ENCODE data around the gene KIAA1755.

The KIAA1755 gene, protein sequence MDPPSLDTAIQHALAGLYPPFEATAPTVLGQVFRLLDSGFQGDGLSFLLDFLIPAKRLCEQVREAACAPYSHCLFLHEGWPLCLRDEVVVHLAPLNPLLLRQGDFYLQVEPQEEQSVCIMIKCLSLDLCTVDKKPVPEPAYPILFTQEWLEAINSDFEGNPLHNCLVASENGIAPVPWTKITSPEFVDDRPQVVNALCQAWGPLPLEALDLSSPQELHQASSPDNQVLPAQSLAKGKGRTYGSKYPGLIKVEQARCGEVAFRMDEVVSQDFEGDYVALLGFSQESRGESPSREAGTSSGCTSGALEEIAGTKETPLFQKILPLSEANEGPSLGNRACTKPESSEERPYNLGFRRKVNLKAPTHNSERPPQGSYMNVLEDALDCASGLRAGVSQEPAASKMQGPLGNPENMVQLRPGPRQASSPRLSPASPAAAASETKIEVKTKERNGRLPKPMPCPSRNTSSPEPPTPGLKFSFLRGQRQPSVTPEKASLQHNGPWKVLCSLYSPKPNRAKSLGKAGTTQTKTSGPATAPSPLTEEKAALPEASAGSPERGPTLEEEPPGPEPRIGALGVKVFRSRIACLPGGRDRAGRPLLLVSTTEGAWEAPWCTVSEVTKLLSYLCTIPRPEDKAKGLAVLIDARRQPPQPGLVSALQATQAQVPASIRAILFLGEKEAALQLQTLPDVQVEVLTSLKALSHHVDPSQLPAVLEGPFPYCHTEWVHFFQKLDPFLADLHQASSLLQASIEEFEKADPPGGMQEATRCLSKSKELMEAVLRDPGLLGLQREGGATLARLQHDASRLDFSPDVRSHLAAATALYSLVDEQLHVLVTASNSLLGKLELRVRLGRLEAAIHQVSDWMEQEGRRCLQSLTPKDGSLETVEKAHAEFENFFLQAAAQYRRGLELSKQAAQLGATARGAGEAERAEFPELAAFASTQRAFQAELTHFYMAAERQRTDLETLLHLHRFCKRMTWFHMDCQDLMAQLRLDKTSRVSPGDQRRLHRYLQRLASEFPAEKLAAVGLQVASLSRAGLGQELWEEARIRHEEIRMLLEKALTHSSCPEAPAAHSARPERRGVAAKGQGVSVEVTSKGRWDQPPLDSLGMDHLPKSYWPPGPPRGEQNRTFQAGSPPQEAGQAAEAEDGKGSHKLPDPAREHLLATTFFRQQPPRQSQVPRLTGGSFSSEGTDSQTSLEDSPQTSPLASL

GRCh38 chr20:38260378-38261053 lies at the start of gene KIAA1755:
TSS of gene KIAA1755 (minus strand) at chr20:38260735. CDS start at chr20:38260500, 235 bp downstream.
- H3K27ac ChIP-seq, result no peak within 1 kb of the TSS
- peaks cover 3% of the 10 kb centered on the region for H3K27me3 ChIP-seq (ENCODE audit: control insufficient read depth, insufficient read depth, low read length)
- H3K9ac ChIP-seq, result peak within 1 kb of the TSS; percentile 7
- H3K4me1 ChIP-seq, result no peaks in the 10 kb centered on the region
- H3K79me2 ChIP-seq, result no peaks in the 10 kb centered on the region
- no peaks in the 10 kb centered on the region for H3K36me3 ChIP-seq (ENCODE audit: control insufficient read depth, insufficient read depth, low read length)
- no peaks in the 10 kb centered on the region for H3K9me3 ChIP-seq (ENCODE audit: control insufficient read depth, low read length)
- H2AFZ ChIP-seq, result peak within 1 kb of the TSS; percentile 25
- H3K4me3 ChIP-seq (ENCODE audit: low read depth, low read length), result no peak within 1 kb of the TSS
- TF ChIP-seq, protein P1, sequence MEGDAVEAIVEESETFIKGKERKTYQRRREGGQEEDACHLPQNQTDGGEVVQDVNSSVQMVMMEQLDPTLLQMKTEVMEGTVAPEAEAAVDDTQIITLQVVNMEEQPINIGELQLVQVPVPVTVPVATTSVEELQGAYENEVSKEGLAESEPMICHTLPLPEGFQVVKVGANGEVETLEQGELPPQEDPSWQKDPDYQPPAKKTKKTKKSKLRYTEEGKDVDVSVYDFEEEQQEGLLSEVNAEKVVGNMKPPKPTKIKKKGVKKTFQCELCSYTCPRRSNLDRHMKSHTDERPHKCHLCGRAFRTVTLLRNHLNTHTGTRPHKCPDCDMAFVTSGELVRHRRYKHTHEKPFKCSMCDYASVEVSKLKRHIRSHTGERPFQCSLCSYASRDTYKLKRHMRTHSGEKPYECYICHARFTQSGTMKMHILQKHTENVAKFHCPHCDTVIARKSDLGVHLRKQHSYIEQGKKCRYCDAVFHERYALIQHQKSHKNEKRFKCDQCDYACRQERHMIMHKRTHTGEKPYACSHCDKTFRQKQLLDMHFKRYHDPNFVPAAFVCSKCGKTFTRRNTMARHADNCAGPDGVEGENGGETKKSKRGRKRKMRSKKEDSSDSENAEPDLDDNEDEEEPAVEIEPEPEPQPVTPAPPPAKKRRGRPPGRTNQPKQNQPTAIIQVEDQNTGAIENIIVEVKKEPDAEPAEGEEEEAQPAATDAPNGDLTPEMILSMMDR (IDR thresholded peaks at IDR 0.05), result no peak
- no peak within 1 kb of the TSS for H3K4me2 ChIP-seq (ENCODE audit: low read length)

- Histone ChIP-seq H3K27ac (no peak overlapping the region), H3K9ac (no peak overlapping the region), H3K27me3 (ENCODE audit: control insufficient read depth, insufficient read depth, low read length) (no peaks in the 10 kb centered on the region), H3K4me1 (no peaks in the 10 kb centered on the region), H3K4me3 (ENCODE audit: low read depth, low read length) (no peak overlapping the region), H3K36me3 (ENCODE audit: control insufficient read depth, insufficient read depth, low read length) (no peaks in the 10 kb centered on the region), H3K9me3 (ENCODE audit: control insufficient read depth, low read length) (no peaks in the 10 kb centered on the region), H2AFZ (no peak overlapping the region), H3K4me2 (ENCODE audit: low read length) (no peak overlapping the region), H3K79me2 (no peaks in the 10 kb centered on the region)
- TF ChIP-seq, protein P1 (IDR thresholded peaks at IDR 0.05), result no peak
Observed at GRCh38 chr20:38308447-38308846, 47.9 kb upstream of the KIAA1755 start.

GRCh38 chr20:38308047-38308438 lies 47.5 kb upstream of the KIAA1755 start:
- H2AFZ ChIP-seq, result no peak overlapping the region
- H3K9me3 ChIP-seq (ENCODE audit: control insufficient read depth, low read length), result no peaks in the 10 kb centered on the region
- H3K4me2 ChIP-seq (ENCODE audit: low read length), result no peak overlapping the region
- H3K4me3 ChIP-seq (ENCODE audit: low read depth, low read length), result no peak overlapping the region
- no peak overlapping the region for H3K9ac ChIP-seq
- no peaks in the 10 kb centered on the region for H3K36me3 ChIP-seq (ENCODE audit: control insufficient read depth, insufficient read depth, low read length)
- TF ChIP-seq, protein P1 (IDR thresholded peaks at IDR 0.05), result no peak
- H3K4me1 ChIP-seq, result no peaks in the 10 kb centered on the region
- no peaks in the 10 kb centered on the region for H3K27me3 ChIP-seq (ENCODE audit: control insufficient read depth, insufficient read depth, low read length)
- H3K79me2 ChIP-seq, result no peaks in the 10 kb centered on the region
- H3K27ac ChIP-seq, result no peak overlapping the region

DNA sequence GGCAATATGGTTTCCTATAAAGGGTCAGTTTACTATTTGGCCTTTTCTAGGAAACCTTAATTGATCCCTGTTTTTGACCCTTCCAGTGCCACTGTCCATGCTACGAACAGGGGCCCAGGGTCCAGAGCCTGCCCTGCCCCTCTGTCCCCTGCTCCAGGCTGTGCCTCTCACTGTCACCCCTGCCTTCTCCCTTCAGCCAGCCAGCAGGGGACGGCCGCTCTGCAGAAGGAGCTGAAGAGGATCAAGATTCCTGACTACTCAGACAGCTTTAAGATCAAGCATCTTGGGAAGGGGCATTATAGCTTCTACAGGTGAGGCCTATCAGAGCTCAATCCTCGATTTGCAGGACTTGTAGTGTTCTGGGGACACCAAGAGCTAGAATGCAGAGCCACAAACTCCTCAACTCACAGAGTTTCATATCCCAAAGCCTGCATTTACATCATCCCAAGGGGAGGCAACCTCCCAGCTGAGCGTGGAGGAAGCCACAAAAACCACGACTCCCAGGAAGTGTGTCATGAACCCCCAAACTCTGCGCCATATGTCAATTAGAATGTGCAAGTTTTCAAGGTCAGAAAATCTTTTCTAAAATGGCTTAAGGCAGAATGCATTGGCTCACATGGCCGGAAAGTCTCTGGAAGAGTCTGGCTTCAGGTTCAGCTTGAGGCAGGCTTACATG lies 47.0 kb upstream of the KIAA1755 start:
- TF ChIP-seq, protein P1 (IDR thresholded peaks at IDR 0.05), result no peak
- no peaks in the 10 kb centered on the region for H3K4me1 ChIP-seq

More for the DNA sequence above, 47.0 kb upstream of the KIAA1755 start:
- no peak overlapping the region for H3K4me2 ChIP-seq (ENCODE audit: low read length)
- no peak overlapping the region for H3K9ac ChIP-seq
- H3K4me3 ChIP-seq (ENCODE audit: low read depth, low read length), result no peak overlapping the region
- H3K27ac ChIP-seq, result no peak overlapping the region
- no peaks in the 10 kb centered on the region for H3K36me3 ChIP-seq (ENCODE audit: control insufficient read depth, insufficient read depth, low read length)
- H2AFZ ChIP-seq, result no peak overlapping the region
- H3K79me2 ChIP-seq, result no peaks in the 10 kb centered on the region
- no peaks in the 10 kb centered on the region for H3K9me3 ChIP-seq (ENCODE audit: control insufficient read depth, low read length)
- H3K27me3 ChIP-seq (ENCODE audit: control insufficient read depth, insufficient read depth, low read length), result no peaks in the 10 kb centered on the region
